Epithelial cell of proximal tubule (primary cell): ENCODE data around the gene TNFAIP8. TPM values are rescaled to one million over a fixed set of nuclear protein-coding genes. Genes with fewer than 3 reads are reported as not detected.

Experiments
- DNase-seq: peaks from one replicate; pipeline ENCODE4 v3.0.0-alpha.2; 2011; ENCODE audit warnings: low read depth
- H3K4me3 ChIP-seq: 2 replicates; pipeline ENCODE4 v1.5.1; 2011; ENCODE audit warnings: low read depth, mild to moderate bottlenecking, low read length
- CTCF ChIP-seq: conservative IDR thresholded peaks from 2 replicates; pipeline ENCODE4 v1.5.1; 2012; ENCODE audit warnings: low read depth, mild to moderate bottlenecking, low read length
- total RNA-seq: library from RNA; depleted of rRNA; stranded (reverse); fragments of >200 nt; gene quantifications from 2 replicates; pipeline ENCODE4 v1.2.3, GENCODE V29; 2015

The TNFAIP8 gene
- total RNA-seq, 1 donor from 2014 or later: 60.9 TPM

- peak; percentile 97 for DNase-seq
- no peak overlapping the region for H3K4me3 ChIP-seq
- no peak for TF ChIP-seq CTCF
These were observed 43.1 kb downstream of the TNFAIP8 start for GRCh38 chr5:119398727-119399466.

- DNase-seq: peak; percentile 77
- TF ChIP-seq CTCF: no peak
- no peak overlapping the region for H3K4me3 ChIP-seq
These were observed 44.4 kb downstream of the TNFAIP8 start for GRCh38 chr5:119400245-119400644.

- H3K4me3 ChIP-seq: no peak overlapping the region
- DNase-seq: no peak
These were observed 46.3 kb downstream of the TNFAIP8 start for GRCh38 chr5:119402081-119402480.

GRCh38 chr5:119402555-119402954 lies 46.7 kb downstream of the TNFAIP8 start:
- no peak overlapping the region for H3K4me3 ChIP-seq
- no peak for DNase-seq
- TF ChIP-seq CTCF: no peak

More at GRCh38 chr5:119402081-119402480, 46.3 kb downstream of the TNFAIP8 start:
- TF ChIP-seq CTCF: no peak

GRCh38 chr5:119404033-119404432 lies 48.2 kb downstream of the TNFAIP8 start:
- no peak overlapping the region for H3K4me3 ChIP-seq
- TF ChIP-seq CTCF: no peak
- DNase-seq: no peak

- no peak for TF ChIP-seq CTCF
- no peak overlapping the region for H3K4me3 ChIP-seq
- DNase-seq: no peak
These were observed 49.6 kb downstream of the TNFAIP8 start for GRCh38 chr5:119405419-119405818.

- no peak for DNase-seq
- no peak for TF ChIP-seq CTCF
- no peak overlapping the region for H3K4me3 ChIP-seq
These were observed 50.8 kb downstream of the TNFAIP8 start for GRCh38 chr5:119406551-119407110.
